Activated CD4-positive, alpha-beta memory T cell treated with anti-CD3 and anti-CD28 coated beads, Interleukin-2, amount 10 ng/mL, durations not matched to agents 7 days and 5 days (primary cell): ENCODE measurements around the gene RAB5B. TPM values are rescaled to one million over a fixed set of nuclear protein-coding genes. Genes with fewer than 3 reads are reported as not detected.
A peak's percentile ranks its signal among the peaks of the same experiment; 100 is the strongest.

ENCODE experiments used
- CTCF ChIA-PET: fragments of 350-600 bp; sonication (Branson Sonifier 250); formaldehyde crosslinking; loops from one replicate; lab custom pipeline; 2021; ENCODE audit warnings: antibody characterized with exemption, inconsistent platforms; lab: Charles Lee
- POLR2A ChIA-PET: fragments of 350-600 bp; sonication (Branson Sonifier 250); formaldehyde crosslinking; loops from one replicate; lab custom pipeline; 2021; ENCODE audit warnings: antibody characterized with exemption; lab: Charles Lee
- DNase-seq: peaks from one replicate; pipeline ENCODE4 v3.0.0-alpha.2; 2020
- H3K27ac Mint-ChIP-seq: one replicate; pipeline ENCODE4 v1.8.0; 2021; ENCODE audit warnings: mild to moderate bottlenecking, mixed read lengths
- H3K27me3 Mint-ChIP-seq: one replicate; pipeline ENCODE4 v1.8.0; 2021; ENCODE audit warnings: mixed read lengths
- H3K36me3 Mint-ChIP-seq: one replicate; pipeline ENCODE4 v1.8.0; 2021; ENCODE audit warnings: low read depth, mixed read lengths
- H3K4me1 Mint-ChIP-seq: one replicate; pipeline ENCODE4 v1.8.0; 2021; ENCODE audit warnings: mixed read lengths
- H3K4me3 Mint-ChIP-seq: one replicate; pipeline ENCODE4 v1.8.0; 2021; ENCODE audit warnings: mild to moderate bottlenecking, mixed read lengths
- H3K9me3 Mint-ChIP-seq: one replicate; pipeline ENCODE4 v1.8.0; 2021; ENCODE audit warnings: mixed read lengths
- total RNA-seq, 2 experiments: library from RNA; stranded (reverse); gene quantifications; one replicate each; pipeline ENCODE4 v1.2.3, GENCODE V29; 2021

The RAB5B gene
- total RNA-seq, 2 experiments from 2014 or later: 70.1 to 71.5 TPM

DNA sequence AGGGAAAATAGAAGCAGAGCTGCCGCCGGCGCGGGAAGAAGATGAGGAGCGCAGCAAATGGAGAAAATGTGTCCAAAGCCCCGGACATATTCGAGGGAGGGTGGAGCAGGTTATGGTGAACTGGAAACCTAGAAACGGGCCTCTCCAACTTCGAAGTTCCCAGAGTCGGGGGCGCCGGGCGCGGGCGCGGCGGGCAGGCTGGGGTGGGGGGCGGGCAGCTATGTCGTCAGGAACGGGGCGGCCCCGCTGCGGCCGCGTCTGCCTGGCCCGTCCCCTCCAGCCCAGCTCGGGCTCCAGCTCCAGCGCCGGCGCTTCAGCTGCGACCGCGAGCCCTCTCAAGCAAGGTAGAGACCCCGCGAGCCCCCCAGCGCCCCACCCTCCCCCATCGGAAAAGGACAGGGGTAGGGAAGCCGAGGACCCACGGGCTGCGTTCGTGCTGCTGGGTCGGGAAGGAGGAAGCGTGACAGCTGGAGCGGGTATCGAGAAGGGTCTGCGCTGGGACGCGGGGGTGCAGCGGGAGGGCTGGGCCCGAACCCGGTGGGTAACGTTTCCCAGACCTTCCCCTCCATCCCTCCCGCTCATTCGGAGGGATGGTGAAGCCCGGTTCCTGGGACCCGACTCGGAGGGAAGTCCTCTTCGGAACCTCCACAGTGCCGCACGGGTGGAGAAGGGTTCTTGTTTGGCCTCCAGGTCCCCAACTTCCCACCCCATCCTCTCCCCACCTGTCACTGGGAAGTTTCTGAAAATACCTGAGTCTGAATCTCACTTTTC lies 41.9 kb upstream of the RAB5B start:
- ChIA-PET CTCF (interaction anchor here (0.5 to 7.5 kb wide), 4 partner anchors 8 to 193 kb away, joined by 4 to 51 read pairs (median 24); partner anchors contain the start of genes ORMDL2 and SARNP), POLR2A (interaction anchor here (0.7 to 8.1 kb wide), 14 partner anchors 5 to 202 kb away, joined by 3 to 122 read pairs (median 7); partner anchors contain the start of genes DNAJC14, ESYT1, ORMDL2 and RAB5B)
- peak overlapping the region; percentile 96 for H3K27ac Mint-ChIP-seq
- peaks cover 64% of the 10 kb centered on the region for H3K4me1 Mint-ChIP-seq
- H3K4me3 Mint-ChIP-seq: peak overlapping the region; percentile 91
- H3K9me3 Mint-ChIP-seq: no peaks in the 10 kb centered on the region
- H3K36me3 Mint-ChIP-seq: peaks cover 62% of the 10 kb centered on the region
- H3K27me3 Mint-ChIP-seq: no peaks in the 10 kb centered on the region
- DNase-seq: peak; percentile 45

DNA sequence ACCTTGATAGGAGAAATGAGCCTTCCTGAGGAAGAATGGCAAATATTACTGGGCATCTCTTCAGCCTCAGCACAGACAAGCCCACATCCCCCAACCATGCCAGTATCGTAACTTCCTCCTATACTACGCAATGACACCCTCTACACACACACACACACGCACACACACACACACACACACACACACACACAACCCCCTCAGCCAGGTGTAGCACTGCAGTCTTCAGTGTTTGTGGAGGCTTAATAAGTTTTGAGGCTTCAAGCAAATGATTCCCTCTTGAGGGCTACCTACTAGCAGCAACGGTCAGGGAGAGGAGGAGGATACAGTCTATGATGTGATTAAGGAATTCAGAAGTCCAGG lies 41.3 kb upstream of the RAB5B start:
- CTCF ChIA-PET: interaction anchor here (0.7 to 7.5 kb wide), 6 partner anchors 11 to 194 kb away, joined by 3 to 51 read pairs (median 4); partner anchors contain the start of genes DNAJC14, ORMDL2 and SARNP
- Mint-ChIP-seq H3K36me3 (peaks cover 62% of the 10 kb centered on the region), H3K4me3 (peak overlapping the region; percentile 91), H3K27me3 (no peaks in the 10 kb centered on the region), H3K9me3 (no peaks in the 10 kb centered on the region), H3K27ac (peak overlapping the region; percentile 96), H3K4me1 (peaks cover 69% of the 10 kb centered on the region)
- DNase-seq: peak; percentile 59
- POLR2A ChIA-PET: interaction anchor here (1.2 to 2.4 kb wide), 6 partner anchors 23 to 195 kb away, joined by 5 to 22 read pairs (median 6); partner anchors contain the start of genes DNAJC14, ESYT1, ORMDL2 and SARNP

DNA sequence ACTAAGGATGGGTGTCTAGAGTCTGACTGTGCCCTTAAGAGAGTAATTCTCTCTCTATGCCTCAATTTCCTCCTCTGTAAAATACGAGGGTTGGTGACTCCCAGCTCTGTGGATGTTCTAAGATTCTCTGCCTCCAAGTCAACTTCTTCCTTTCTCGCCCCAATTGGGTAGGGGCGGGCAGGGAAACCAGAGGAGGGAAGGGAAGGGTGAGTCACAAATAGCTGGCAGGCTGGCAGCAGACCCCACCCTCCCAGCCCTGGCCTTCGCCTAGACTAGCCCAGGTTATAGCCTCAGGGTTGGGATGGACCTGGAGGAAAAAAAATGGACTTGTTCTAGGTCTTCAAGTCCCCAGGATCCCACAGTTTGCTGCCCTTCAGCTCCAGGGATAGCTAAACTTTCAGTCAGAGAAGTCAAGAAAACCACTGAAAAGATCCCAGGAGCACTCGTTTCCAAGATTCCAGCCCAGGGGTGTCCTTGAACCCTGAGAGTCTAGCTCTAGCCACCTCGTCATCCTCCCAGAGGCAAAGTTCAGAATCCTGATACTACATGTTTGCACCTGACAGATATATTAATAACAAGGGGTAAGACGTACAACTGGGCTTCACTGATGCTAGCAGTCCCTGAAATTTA lies 40.6 kb upstream of the RAB5B start:
- no peak for DNase-seq
- Mint-ChIP-seq H3K27ac (peak overlapping the region; percentile 96), H3K4me1 (peaks cover 73% of the 10 kb centered on the region), H3K4me3 (peak overlapping the region; percentile 91), H3K27me3 (no peaks in the 10 kb centered on the region), H3K9me3 (no peaks in the 10 kb centered on the region), H3K36me3 (peaks cover 66% of the 10 kb centered on the region)
- CTCF ChIA-PET: interaction anchor here (0.6 to 5.5 kb wide), 9 partner anchors 9 to 824 kb away, joined by 3 to 28 read pairs (median 4); partner anchors contain the start of genes DNAJC14, ORMDL2 and SARNP
- POLR2A ChIA-PET: interaction anchor here (0.8 to 8.8 kb wide), 9 partner anchors 5 to 194 kb away, joined by 3 to 122 read pairs (median 6); partner anchors contain the start of genes DGKA, DNAJC14, ESYT1 and ORMDL2

DNA sequence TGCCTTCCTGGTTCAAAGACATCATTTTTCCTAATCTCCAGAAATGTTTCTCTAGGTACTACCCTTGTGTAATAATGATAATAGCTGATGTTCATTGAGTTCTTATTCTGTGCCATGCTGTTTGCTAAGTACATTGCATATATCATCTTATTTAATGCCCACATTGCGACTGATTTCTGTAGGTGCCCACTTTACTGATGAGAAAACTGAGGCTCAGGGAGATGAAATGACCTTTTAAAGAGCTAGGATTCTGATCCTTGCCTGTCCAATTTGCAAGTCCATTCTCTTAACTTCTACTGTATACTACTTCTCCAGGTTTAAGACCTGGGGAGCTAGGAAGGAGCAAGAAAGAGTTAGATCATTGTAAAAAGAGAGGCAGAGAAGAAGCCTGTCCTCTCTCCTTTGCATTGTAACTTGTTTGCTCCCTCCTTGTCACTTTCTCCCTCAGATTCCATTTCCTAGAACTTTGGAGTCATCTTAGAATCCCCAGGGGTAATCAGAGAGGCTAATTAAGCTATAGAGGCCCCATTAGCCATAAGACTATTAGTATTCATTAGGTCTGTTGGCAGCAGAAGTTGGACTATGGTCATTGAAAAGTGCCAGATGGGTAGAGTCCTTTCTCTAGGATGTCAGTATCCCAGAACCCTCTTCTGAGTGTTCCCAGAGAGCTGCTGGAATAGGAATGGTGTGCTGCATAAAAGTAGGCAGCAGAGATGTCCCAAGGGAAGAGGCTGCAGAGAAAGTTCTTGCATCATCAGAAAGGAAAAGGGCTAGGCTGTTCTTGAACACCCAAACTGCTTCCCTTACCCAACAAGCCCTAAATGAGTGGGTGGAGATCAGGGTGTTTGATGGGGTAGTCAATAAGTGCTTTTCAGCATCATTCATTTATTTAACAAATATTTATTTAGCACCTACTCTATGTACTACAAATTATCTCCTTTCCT lies 39.8 kb upstream of the RAB5B start:
- Mint-ChIP-seq H3K27me3 (no peaks in the 10 kb centered on the region), H3K9me3 (no peaks in the 10 kb centered on the region), H3K4me1 (peaks cover 80% of the 10 kb centered on the region), H3K36me3 (peaks cover 74% of the 10 kb centered on the region), H3K27ac (peak overlapping the region; percentile 96), H3K4me3 (peak overlapping the region; percentile 91)
- no peak for DNase-seq
- ChIA-PET POLR2A (interaction anchor here (0.8 to 8.8 kb wide), 12 partner anchors 6 to 195 kb away, joined by 3 to 122 read pairs (median 6); partner anchors contain the start of genes DGKA, DNAJC14, ESYT1 and IKZF4), CTCF (interaction anchor here (0.5 to 5.5 kb wide), 11 partner anchors 8 to 1902 kb away, joined by 3 to 28 read pairs (median 4); partner anchors contain the start of genes ORMDL2, PYM1 and SARNP)

DNA sequence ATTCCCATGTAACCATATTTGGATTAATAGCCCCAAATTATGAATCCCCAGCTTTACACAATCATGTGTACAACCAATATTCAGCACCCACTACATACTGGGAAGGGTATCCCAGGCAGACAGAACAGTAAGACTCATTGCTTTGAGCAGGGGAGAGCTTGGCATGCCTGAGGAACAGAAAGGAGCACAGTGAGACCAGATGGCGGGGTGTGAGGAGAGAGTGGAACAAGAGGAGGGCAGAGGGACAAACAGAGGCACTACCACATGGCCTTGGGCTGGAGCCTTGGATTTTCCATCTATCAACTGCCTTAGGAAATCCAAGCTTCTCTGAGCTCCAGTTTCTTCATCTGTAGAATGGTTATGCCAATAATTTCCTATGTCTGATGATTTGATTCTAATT lies 39.1 kb upstream of the RAB5B start:
- POLR2A ChIA-PET: interaction anchor here (1.0 to 8.8 kb wide), 6 partner anchors 7 to 119 kb away, joined by 3 to 122 read pairs (median 8); partner anchors contain the start of genes DGKA, IKZF4, ORMDL2 and PYM1
- no peak for DNase-seq
- Mint-ChIP-seq H3K36me3 (peaks cover 79% of the 10 kb centered on the region), H3K4me1 (peaks cover 80% of the 10 kb centered on the region), H3K9me3 (no peaks in the 10 kb centered on the region), H3K27me3 (no peaks in the 10 kb centered on the region), H3K4me3 (peak overlapping the region; percentile 91), H3K27ac (peak overlapping the region; percentile 96)
- CTCF ChIA-PET: interaction anchor here (0.5 to 5.5 kb wide), 9 partner anchors 9 to 1902 kb away, joined by 3 to 28 read pairs (median 5); partner anchors contain the start of genes ORMDL2, PYM1 and SARNP

DNA sequence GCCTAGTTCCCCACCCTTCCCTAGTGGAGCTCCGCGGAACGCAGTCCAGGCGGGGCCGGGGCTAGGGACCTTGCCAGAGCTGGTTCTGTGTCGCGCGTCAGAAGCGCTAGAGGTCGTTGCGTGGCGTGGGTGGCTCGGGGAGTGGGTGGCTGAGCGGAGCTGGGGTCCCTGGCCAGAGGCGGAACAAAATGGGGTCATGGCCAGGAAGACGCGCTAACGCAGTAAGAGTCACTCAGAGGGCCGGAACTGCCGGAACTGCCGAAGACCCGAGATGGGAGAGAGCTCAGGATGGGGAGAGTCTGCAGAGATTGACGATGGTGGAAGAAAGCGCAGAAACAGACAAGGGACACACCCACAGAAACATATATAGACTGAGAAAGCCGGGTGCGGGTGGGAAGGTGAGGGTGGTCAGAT lies 38.1 kb upstream of the RAB5B start:
- Mint-ChIP-seq H3K9me3 (no peaks in the 10 kb centered on the region), H3K27me3 (no peaks in the 10 kb centered on the region), H3K4me1 (peaks cover 81% of the 10 kb centered on the region), H3K4me3 (peak overlapping the region; percentile 91), H3K36me3 (peaks cover 88% of the 10 kb centered on the region), H3K27ac (peak overlapping the region; percentile 96)
- peak; percentile 28 for DNase-seq
- ChIA-PET CTCF (interaction anchor here (0.8 to 5.5 kb wide), 10 partner anchors 8 to 216 kb away, joined by 3 to 28 read pairs (median 4); partner anchors contain the start of genes ORMDL2, PYM1, SARNP and SUOX), POLR2A (interaction anchor here (0.7 to 8.8 kb wide), 11 partner anchors 8 to 139 kb away, joined by 3 to 122 read pairs (median 4); partner anchors contain the start of genes DGKA, IKZF4, ORMDL2 and PYM1)

DNA sequence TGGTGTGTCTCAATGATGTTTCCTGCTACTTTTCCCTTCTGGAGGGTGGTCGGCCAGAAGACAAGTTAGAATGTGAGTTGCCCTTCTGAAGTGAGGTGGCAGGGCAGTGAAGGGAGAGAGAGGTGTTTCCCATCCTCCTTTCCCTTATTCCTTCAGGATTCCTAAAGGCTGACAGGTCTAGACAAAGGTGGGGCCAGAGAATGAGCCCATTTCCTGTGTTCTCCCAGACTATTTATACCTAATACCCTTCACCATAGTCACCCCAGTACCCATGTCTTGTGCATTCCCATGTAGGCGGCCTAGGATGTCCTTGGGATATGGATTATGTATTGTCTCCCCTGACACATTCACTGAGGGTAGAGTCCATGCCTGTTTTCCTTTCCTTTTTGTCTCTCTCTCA lies 35.9 kb upstream of the RAB5B start:
- ChIA-PET CTCF (interaction anchor here (1.1 to 3.8 kb wide), 2 partner anchors 11 to 120 kb away, joined by 5 to 59 read pairs; partner anchors contain the start of genes ORMDL2, PYM1 and SARNP), POLR2A (interaction anchor here (1.5 to 8.8 kb wide), 2 partner anchors 10 to 120 kb away, joined by 5 to 122 read pairs; partner anchors contain the start of genes DGKA, ORMDL2, PYM1 and SARNP)
- peak overlapping the region; percentile 76 for H3K27ac Mint-ChIP-seq
- no peaks in the 10 kb centered on the region for H3K9me3 Mint-ChIP-seq
- H3K36me3 Mint-ChIP-seq: peaks cover 91% of the 10 kb centered on the region
- no peak overlapping the region for H3K4me3 Mint-ChIP-seq
- no peak for DNase-seq
- no peaks in the 10 kb centered on the region for H3K27me3 Mint-ChIP-seq
- peaks cover 90% of the 10 kb centered on the region for H3K4me1 Mint-ChIP-seq

DNA sequence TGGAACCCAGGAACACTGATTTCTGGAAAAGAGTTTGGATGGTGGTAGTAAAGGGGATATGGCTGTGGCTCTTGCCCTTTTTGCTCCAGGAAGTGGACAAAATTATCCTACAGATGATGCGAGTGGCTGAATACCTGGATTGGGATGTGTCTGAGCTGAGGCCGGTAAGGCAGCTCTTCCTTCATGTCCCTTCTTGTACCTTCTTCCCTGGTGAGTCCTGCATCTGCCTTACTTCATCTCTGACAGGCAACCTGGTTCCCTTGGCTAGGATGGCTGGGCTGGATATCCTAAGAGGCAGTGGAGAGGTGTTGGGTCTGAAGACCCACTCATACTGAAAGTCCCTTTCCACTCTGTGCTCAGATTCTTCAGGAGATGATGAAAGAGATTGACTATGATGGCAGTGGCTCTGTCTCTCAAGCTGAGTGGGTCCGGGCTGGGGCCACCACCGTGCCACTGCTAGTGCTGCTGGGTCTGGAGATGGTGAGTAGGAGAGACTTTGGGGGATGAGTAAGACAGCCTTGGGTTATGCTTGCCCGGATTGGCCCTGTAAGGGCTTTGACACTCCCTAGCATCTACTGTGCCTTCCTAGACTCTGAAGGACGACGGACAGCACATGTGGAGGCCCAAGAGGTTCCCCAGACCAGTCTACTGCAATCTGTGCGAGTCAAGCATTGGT lies 34.9 kb upstream of the RAB5B start:
- H3K4me3 Mint-ChIP-seq: no peak overlapping the region
- CTCF ChIA-PET: interaction anchor here (0.8 to 3.8 kb wide), 17 partner anchors 8 to 200 kb away, joined by 3 to 59 read pairs (median 6); partner anchors contain the start of genes DGKA, DNAJC14, ORMDL2 and PA2G4

DNA sequence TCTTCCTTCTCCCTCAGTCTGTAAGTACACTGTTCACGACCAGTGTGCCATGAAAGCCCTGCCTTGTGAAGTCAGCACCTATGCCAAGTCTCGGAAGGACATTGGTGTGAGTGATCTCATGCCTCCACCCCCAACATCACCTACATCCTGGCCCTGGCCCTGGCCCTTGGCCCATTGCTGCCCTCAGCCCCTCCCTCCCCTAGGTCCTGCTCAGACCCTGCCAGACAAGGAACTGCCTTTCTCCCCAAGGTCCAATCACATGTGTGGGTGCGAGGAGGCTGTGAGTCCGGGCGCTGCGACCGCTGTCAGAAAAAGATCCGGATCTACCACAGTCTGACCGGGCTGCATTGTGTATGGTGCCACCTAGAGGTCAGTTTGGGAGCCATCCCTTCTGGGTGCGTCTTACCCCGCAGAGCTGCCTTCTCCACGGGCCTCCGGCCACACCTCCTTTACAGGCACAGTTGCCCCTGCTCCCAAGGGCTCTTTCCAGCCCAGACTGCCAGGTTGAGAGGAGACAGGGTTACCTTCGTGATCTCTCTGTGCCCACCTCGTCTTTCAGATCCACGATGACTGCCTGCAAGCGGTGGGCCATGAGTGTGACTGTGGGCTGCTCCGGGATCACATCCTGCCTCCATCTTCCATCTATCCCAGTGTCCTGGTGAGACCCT lies 33.7 kb upstream of the RAB5B start:
- H3K27me3 Mint-ChIP-seq: no peaks in the 10 kb centered on the region
- DNase-seq: peak; percentile 86
- ChIA-PET CTCF (interaction anchor here (0.6 to 3.8 kb wide), 24 partner anchors 10 to 201 kb away, joined by 3 to 59 read pairs (median 6); partner anchors contain the start of genes DGKA, DNAJC14, ORMDL2 and PA2G4), POLR2A (interaction anchor here (1.0 to 8.8 kb wide), 10 partner anchors 12 to 201 kb away, joined by 3 to 122 read pairs (median 5); partner anchors contain the start of genes DGKA, DNAJC14 and PYM1)
- H3K36me3 Mint-ChIP-seq: peaks cover 95% of the 10 kb centered on the region
- peaks cover 75% of the 10 kb centered on the region for H3K4me1 Mint-ChIP-seq
- H3K4me3 Mint-ChIP-seq: no peak overlapping the region
- no peaks in the 10 kb centered on the region for H3K9me3 Mint-ChIP-seq
- H3K27ac Mint-ChIP-seq: peak overlapping the region; percentile 76

More for the DNA sequence above, 34.9 kb upstream of the RAB5B start:
- no peaks in the 10 kb centered on the region for H3K27me3 Mint-ChIP-seq
- H3K27ac Mint-ChIP-seq: peak overlapping the region; percentile 76
- H3K9me3 Mint-ChIP-seq: no peaks in the 10 kb centered on the region
- H3K4me1 Mint-ChIP-seq: peaks cover 81% of the 10 kb centered on the region
- DNase-seq: no peak
- POLR2A ChIA-PET: interaction anchor here (1.0 to 8.8 kb wide), 8 partner anchors 11 to 200 kb away, joined by 3 to 122 read pairs (median 5); partner anchors contain the start of genes DGKA, DNAJC14, ORMDL2 and PYM1
- H3K36me3 Mint-ChIP-seq: peaks cover 95% of the 10 kb centered on the region

DNA sequence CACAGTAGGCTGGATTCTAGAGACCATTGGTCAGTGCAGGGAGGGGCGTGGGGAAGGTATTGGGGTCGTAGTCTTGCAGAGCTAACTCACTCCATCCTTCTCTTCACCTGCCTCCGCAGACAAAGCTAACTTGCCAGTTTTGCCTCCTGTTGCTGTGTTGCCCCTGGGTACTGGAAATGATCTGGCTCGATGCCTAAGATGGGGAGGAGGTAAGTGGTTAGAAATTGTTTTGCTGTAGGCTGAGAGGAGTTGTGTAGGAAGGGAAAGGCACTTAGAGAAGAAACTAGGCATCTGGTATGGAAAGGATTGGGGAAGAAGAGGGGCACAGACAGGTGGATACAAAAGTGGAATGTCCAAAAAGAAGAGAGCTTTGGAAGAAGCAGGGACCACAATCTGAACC lies 31.8 kb upstream of the RAB5B start:
- DNase-seq: no peak
- Mint-ChIP-seq H3K9me3 (no peaks in the 10 kb centered on the region), H3K27me3 (no peaks in the 10 kb centered on the region), H3K27ac (no peak overlapping the region), H3K36me3 (peaks cover 93% of the 10 kb centered on the region), H3K4me3 (no peak overlapping the region), H3K4me1 (peaks cover 67% of the 10 kb centered on the region)
- ChIA-PET POLR2A (interaction anchor here (0.6 to 3.6 kb wide), 5 partner anchors 11 to 203 kb away, joined by 3 to 12 read pairs (median 5); partner anchors contain the start of gene DNAJC14), CTCF (interaction anchor here (1.2 to 2.0 kb wide), 3 partner anchors 9 to 54 kb away, joined by 3 to 4 read pairs (median 4); no protein-coding TSS in a partner anchor)
